ENCODE data around the gene CCDC197.

CCDC197 gene

GRCh38 chr14:93954900-93955849 is 41.9 kb upstream of the CCDC197 start:
- TF ChIP-seq TCF12 (IDR thresholded peaks at IDR 0.05; ENCODE audit: low read depth) (no peak), ZBTB7A (IDR thresholded peaks at IDR 0.05; ENCODE audit: low read depth) (0 out of 2 replicates have a peak, but pooled peaks have one; percentile 17)

- TF ChIP-seq REST (IDR thresholded peaks at IDR 0.05; ENCODE audit: low read depth) (no peak), ZBTB7A (IDR thresholded peaks at IDR 0.05; ENCODE audit: low read depth) (no peak), CREB1 (IDR thresholded peaks at IDR 0.05; ENCODE audit: low read depth) (no peak), FOXM1 (IDR thresholded peaks at IDR 0.05; ENCODE audit: borderline replicate concordance, low read depth) (no peak), RAD21 (IDR thresholded peaks at IDR 0.05; ENCODE audit: low read depth) (no peak), MAX (IDR thresholded peaks at IDR 0.05) (no peak), TAF1 (IDR thresholded peaks at IDR 0.05; ENCODE audit: low read depth) (no peak), NFIC (IDR thresholded peaks at IDR 0.05) (no peak), EP300 (IDR thresholded peaks at IDR 0.05; ENCODE audit: borderline replicate concordance) (no peak), YY1 (IDR thresholded peaks at IDR 0.05; ENCODE audit: low read depth) (no peak), EGR1 (IDR thresholded peaks at IDR 0.05) (no peak), CEBPB (IDR thresholded peaks at IDR 0.05) (no peak), USF1 (IDR thresholded peaks at IDR 0.05) (no peak), TEAD4 (IDR thresholded peaks at IDR 0.05) (no peak), TCF12 (IDR thresholded peaks at IDR 0.05; ENCODE audit: low read depth) (no peak)
These were observed 41.1 kb upstream of the CCDC197 start for GRCh38 chr14:93955850-93956481.

- no peak for TF ChIP-seq TEAD4 (IDR thresholded peaks at IDR 0.05)
- no peak for TF ChIP-seq EGR1 (IDR thresholded peaks at IDR 0.05)
- TF ChIP-seq YY1 (IDR thresholded peaks at IDR 0.05; ENCODE audit: low read depth) = no peak
- no peak for TF ChIP-seq FOXM1 (IDR thresholded peaks at IDR 0.05; ENCODE audit: borderline replicate concordance, low read depth)
- no peak for TF ChIP-seq REST (IDR thresholded peaks at IDR 0.05; ENCODE audit: low read depth)
- no peak for TF ChIP-seq CREB1 (IDR thresholded peaks at IDR 0.05; ENCODE audit: low read depth)
- TF ChIP-seq TCF12 (IDR thresholded peaks at IDR 0.05; ENCODE audit: low read depth) = no peak
- no peak for TF ChIP-seq USF1 (IDR thresholded peaks at IDR 0.05)
- TF ChIP-seq TAF1 (IDR thresholded peaks at IDR 0.05; ENCODE audit: low read depth) = no peak
- TF ChIP-seq RAD21 (IDR thresholded peaks at IDR 0.05; ENCODE audit: low read depth) = no peak
- TF ChIP-seq NFIC (IDR thresholded peaks at IDR 0.05) = no peak
- TF ChIP-seq CEBPB (IDR thresholded peaks at IDR 0.05) = no peak
- no peak for TF ChIP-seq ZBTB7A (IDR thresholded peaks at IDR 0.05; ENCODE audit: low read depth)
- no peak for TF ChIP-seq MAX (IDR thresholded peaks at IDR 0.05)
- TF ChIP-seq EP300 (IDR thresholded peaks at IDR 0.05; ENCODE audit: borderline replicate concordance) = no peak
These were observed 40.4 kb upstream of the CCDC197 start for GRCh38 chr14:93956514-93957332.

- TF ChIP-seq EP300 (IDR thresholded peaks at IDR 0.05; ENCODE audit: borderline replicate concordance) (no peak), MAX (IDR thresholded peaks at IDR 0.05) (no peak), NFIC (IDR thresholded peaks at IDR 0.05) (no peak), ZBTB7A (IDR thresholded peaks at IDR 0.05; ENCODE audit: low read depth) (no peak), USF1 (IDR thresholded peaks at IDR 0.05) (no peak), TEAD4 (IDR thresholded peaks at IDR 0.05) (no peak)
These were observed 39.8 kb upstream of the CCDC197 start for GRCh38 chr14:93957333-93957710.
